Activated CD8-positive, alpha-beta T cell treated with anti-CD3 and anti-CD28 coated beads, Interleukin-2, amount 10 ng/mL, durations not matched to agents 7 days and 5 days (primary cell): ENCODE results near the gene NPTXR. TPM values are rescaled to one million over a fixed set of nuclear protein-coding genes. Genes with fewer than 3 reads are reported as not detected.

Experiments used
- ATAC-seq: fragments of 150-1000 bp; cut with Tn5 transposase; one replicate; pipeline ENCODE4 v1.10.0; 2021; ENCODE audit warnings: moderate library complexity
- CTCF ChIA-PET: fragments of 350-600 bp; sonication (Branson Sonifier 250); formaldehyde crosslinking; loops from one replicate; lab custom pipeline; 2021; ENCODE audit warnings: antibody characterized with exemption; lab: Charles Lee
- POLR2A ChIA-PET: fragments of 350-600 bp; sonication (Branson Sonifier 250); formaldehyde crosslinking; loops from one replicate; lab custom pipeline; 2021; ENCODE audit warnings: antibody characterized with exemption; lab: Charles Lee
- DNase-seq: peaks from one replicate; pipeline ENCODE4 v3.0.0-alpha.2; 2020
- H3K27ac Mint-ChIP-seq: one replicate; pipeline ENCODE4 v1.8.0; 2021; ENCODE audit warnings: mild to moderate bottlenecking, mixed read lengths
- H3K27me3 Mint-ChIP-seq: one replicate; pipeline ENCODE4 v1.8.0; 2021; ENCODE audit warnings: low read depth, mixed read lengths
- H3K36me3 Mint-ChIP-seq: one replicate; pipeline ENCODE4 v1.8.0; 2021; ENCODE audit warnings: low read depth, mixed read lengths
- H3K4me1 Mint-ChIP-seq: one replicate; pipeline ENCODE4 v1.8.0; 2021; ENCODE audit warnings: low read depth, mixed read lengths
- H3K4me3 Mint-ChIP-seq: one replicate; pipeline ENCODE4 v1.8.0; 2021; ENCODE audit warnings: mild to moderate bottlenecking, mixed read lengths
- H3K9me3 Mint-ChIP-seq: one replicate; pipeline ENCODE4 v1.8.0; 2022; ENCODE audit warnings: mixed read lengths; ENCODE audit not compliant: insufficient read depth
- total RNA-seq, 2 experiments: library from RNA; stranded (reverse); gene quantifications; one replicate each; pipeline ENCODE4 v1.2.3, GENCODE V29; 2021

Gene NPTXR
- total RNA-seq, 2 experiments from 2014 or later: 0.68 to 0.76 TPM

DNA sequence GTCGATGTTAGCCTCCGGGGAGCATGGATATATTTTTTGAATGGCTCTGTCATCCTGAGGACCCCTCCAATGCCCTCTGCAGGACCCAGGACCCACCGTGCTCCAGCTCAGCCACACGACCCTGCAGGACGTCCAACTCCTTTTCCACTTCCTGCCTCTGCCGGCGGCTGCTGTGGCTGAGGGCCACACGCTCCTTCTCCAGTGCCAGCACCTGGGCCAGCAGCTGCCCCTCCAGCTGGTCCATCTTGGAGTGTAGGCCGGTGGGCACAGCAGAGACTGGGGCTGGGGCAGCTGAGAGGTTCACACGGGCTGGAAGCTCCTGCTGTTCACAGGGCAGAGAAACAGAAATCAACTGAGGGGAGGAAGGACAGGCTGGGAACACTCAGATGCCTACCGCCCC, 15.6 kb downstream of the NPTXR start:
- Mint-ChIP-seq H3K4me3 (no peak overlapping the region), H3K27ac (no peak overlapping the region), H3K9me3 (no peaks in the 10 kb centered on the region), H3K4me1 (no peaks in the 10 kb centered on the region), H3K36me3 (no peaks in the 10 kb centered on the region), H3K27me3 (no peaks in the 10 kb centered on the region)
- DNase-seq (no peak), ATAC-seq (no peak)
- ChIA-PET POLR2A (interaction anchor here (1.2 kb wide), 1 partner anchor 15 kb away, joined by 4 read pairs; no protein-coding TSS in a partner anchor), CTCF (no interaction called here)

DNA sequence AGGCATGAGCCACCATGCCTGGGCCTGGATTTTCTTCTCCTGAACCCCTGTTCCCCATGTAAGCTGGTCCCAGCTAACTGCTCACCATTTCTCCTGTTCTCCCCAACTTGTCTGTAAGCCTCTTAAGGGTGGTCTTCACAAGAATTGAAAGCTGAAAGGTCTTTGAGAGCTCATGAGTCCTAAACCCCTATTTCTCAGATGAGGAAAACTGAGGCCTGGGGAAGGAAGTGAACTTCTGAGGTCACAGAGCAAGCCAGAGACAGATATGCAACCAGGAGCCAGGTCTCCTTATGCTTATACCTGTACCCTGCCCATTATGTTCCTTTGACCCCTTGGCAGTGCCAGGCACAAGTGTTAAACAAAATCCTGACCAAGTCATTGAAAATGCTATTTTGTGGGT, 16.3 kb downstream of the NPTXR start:
- Mint-ChIP-seq H3K27me3 (no peaks in the 10 kb centered on the region), H3K4me3 (no peak overlapping the region), H3K4me1 (no peaks in the 10 kb centered on the region), H3K27ac (no peak overlapping the region), H3K36me3 (no peaks in the 10 kb centered on the region), H3K9me3 (no peaks in the 10 kb centered on the region)
- POLR2A ChIA-PET: interaction anchor here (1.2 kb wide), 1 partner anchor 15 kb away, joined by 4 read pairs; no protein-coding TSS in a partner anchor
- no peak for DNase-seq
- no peak for ATAC-seq
- CTCF ChIA-PET: no interaction called here

DNA sequence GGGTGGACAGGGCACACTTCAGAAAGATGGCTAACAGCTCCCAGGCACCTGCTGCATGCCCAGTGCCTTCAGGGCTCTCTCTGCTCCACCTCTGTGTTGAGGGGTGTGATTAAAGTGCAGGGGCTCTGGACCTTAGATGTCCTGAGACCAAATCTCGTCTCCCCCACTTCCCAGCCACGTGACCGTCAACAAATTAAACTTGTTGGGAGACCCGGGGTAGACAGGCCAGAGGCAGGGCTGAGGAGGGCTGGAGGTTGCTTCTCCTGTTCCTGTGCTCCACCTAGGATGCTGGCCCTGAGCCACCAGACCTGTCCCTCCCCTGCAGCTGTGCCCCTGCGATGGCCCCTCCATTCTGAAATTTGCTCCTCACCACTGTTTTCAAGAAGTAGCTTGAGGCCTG, 17.0 kb downstream of the NPTXR start:
- Mint-ChIP-seq H3K4me3 (no peak overlapping the region), H3K27ac (no peak overlapping the region), H3K36me3 (no peaks in the 10 kb centered on the region), H3K9me3 (no peaks in the 10 kb centered on the region), H3K4me1 (no peaks in the 10 kb centered on the region), H3K27me3 (no peaks in the 10 kb centered on the region)
- DNase-seq (no peak), ATAC-seq (no peak)
- CTCF ChIA-PET: interaction anchor here (0.6 kb wide), 1 partner anchor 140 kb away, joined by 3 read pairs; no protein-coding TSS in a partner anchor
- POLR2A ChIA-PET: no interaction called here

DNA sequence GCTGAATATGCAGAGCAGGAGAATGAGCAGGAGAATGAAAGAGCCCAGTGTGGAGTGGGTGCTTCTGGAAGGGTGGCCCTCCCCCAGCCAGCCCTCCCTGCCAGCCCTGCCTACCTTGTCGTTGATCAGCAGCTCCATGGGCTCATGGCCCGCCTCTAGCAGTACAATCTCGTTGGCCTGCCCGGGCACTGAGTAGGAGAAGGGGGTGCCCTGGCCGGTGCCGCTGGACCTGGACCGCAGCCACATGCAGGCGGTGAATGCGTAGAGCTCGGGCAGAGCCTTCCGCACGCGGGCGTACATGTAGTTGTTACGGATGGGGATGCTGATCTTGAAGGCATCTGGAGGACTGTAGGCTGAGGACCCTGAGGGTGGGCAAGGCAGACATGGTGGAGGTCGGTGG, 17.4 kb downstream of the NPTXR start:
- ATAC-seq: no peak
- Mint-ChIP-seq H3K27me3 (no peaks in the 10 kb centered on the region), H3K4me1 (no peaks in the 10 kb centered on the region), H3K9me3 (no peaks in the 10 kb centered on the region), H3K4me3 (no peak overlapping the region), H3K27ac (no peak overlapping the region), H3K36me3 (no peaks in the 10 kb centered on the region)
- ChIA-PET CTCF (interaction anchor here (0.6 kb wide), 1 partner anchor 140 kb away, joined by 3 read pairs; no protein-coding TSS in a partner anchor), POLR2A (no interaction called here)
- no peak for DNase-seq

DNA sequence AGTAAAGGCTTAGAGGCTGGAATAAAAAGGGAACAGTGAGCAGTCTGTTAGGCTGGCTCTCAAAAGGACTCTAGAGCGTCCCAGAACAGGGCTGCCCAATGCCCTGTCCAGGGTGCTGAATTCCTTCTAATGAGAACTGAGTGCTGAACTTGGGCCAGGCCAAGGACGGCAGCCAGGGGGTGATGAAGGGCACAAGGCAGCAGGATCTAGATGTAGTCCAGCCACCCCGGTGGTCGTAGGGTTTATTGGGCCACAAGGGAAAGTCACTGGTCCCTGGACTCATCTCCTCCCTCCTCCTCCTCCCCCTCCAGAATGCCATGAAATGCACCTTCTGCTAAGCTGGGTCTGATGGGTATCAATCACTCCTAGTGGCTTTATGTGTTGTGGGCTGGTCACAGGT, 19.2 kb downstream of the NPTXR start:
- Mint-ChIP-seq H3K4me3 (no peak overlapping the region), H3K27me3 (no peaks in the 10 kb centered on the region), H3K4me1 (no peaks in the 10 kb centered on the region), H3K27ac (no peak overlapping the region), H3K36me3 (no peaks in the 10 kb centered on the region), H3K9me3 (no peaks in the 10 kb centered on the region)
- ATAC-seq (peak; percentile 91), DNase-seq (peak; percentile 81)
- CTCF ChIA-PET: interaction anchor here (1.1 kb wide), 1 partner anchor 100 kb away, joined by 3 read pairs; no protein-coding TSS in a partner anchor
- POLR2A ChIA-PET: interaction anchor here (0.5 kb wide), 1 partner anchor 29 kb away, joined by 3 read pairs; no protein-coding TSS in a partner anchor

DNA sequence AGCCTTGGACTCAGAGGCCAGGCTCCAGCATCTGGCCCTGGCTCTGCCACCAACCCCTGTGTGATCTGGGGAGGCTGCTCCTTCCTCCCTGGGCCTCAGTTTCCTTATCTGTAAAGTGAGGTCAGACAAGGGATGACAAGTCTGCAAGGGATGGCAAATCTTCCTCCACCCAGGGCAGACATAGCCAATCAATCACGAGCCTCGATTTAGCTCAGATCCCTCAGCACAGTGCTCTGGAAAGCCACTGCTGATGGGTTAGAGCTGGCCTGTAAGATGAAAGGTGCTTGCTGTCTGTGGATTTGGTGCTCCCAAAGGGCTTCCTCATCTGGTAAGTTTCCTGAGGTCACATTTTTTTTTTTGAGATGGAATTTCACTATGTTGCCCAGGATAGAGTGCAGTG, 20.2 kb downstream of the NPTXR start:
- Mint-ChIP-seq H3K27me3 (no peaks in the 10 kb centered on the region), H3K4me3 (no peak overlapping the region), H3K4me1 (no peaks in the 10 kb centered on the region), H3K36me3 (no peaks in the 10 kb centered on the region), H3K27ac (no peak overlapping the region), H3K9me3 (no peaks in the 10 kb centered on the region)
- ATAC-seq (no peak), DNase-seq (no peak)
- ChIA-PET CTCF (no interaction called here), POLR2A (interaction anchor here (0.5 kb wide), 1 partner anchor 116 kb away, joined by 3 read pairs; no protein-coding TSS in a partner anchor)

DNA sequence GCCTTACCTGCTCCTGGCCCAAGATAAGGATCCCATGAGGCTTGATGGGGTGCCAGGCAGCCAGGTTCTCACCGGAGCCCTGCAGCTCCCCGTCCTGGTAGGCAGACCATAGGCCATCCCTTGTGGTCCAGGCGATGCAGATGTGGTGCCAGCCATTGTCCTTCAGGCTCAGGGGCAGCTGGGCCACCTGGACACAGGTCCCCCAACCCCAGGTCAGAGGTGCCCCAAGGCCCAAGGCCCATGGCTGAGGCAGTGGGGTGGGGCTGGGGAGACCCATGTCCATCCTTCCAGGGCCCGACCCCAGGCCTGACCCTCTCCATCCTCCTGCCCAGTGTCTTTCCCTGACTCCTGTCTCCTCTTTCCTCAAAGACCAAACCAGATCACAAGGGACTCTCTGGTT, 20.8 kb downstream of the NPTXR start:
- no peak overlapping the region for H3K4me3 Mint-ChIP-seq
- H3K9me3 Mint-ChIP-seq: no peaks in the 10 kb centered on the region
- H3K4me1 Mint-ChIP-seq: no peaks in the 10 kb centered on the region
- no peak overlapping the region for H3K27ac Mint-ChIP-seq
- ChIA-PET POLR2A (no interaction called here), CTCF (no interaction called here)
- ATAC-seq (no peak), DNase-seq (no peak)
- H3K36me3 Mint-ChIP-seq: no peaks in the 10 kb centered on the region
- no peaks in the 10 kb centered on the region for H3K27me3 Mint-ChIP-seq

DNA sequence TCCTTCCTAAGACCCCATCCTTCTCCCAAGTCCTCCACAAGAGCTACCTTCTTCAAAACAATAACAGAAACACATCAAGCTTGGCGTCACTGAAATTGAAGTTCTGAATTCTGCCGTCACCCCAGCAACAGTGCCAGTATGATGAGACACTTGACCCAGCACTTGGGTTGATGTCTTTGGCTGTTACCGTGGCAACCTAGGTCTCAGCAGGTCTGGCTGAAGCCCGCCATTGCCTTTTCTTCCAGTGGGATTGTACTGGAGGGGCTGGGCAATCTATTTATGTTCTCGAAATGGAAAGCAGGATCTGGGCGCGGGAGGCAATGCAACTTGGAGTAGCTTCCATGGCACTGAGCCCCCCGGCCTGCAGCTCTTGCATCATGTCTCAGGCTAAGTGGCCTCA, 23.8 kb downstream of the NPTXR start:
- Mint-ChIP-seq H3K9me3 (no peaks in the 10 kb centered on the region), H3K36me3 (no peaks in the 10 kb centered on the region), H3K4me3 (no peak overlapping the region), H3K4me1 (no peaks in the 10 kb centered on the region), H3K27me3 (no peaks in the 10 kb centered on the region), H3K27ac (no peak overlapping the region)
- ChIA-PET CTCF (no interaction called here), POLR2A (no interaction called here)
- no peak for ATAC-seq
- DNase-seq: no peak

DNA sequence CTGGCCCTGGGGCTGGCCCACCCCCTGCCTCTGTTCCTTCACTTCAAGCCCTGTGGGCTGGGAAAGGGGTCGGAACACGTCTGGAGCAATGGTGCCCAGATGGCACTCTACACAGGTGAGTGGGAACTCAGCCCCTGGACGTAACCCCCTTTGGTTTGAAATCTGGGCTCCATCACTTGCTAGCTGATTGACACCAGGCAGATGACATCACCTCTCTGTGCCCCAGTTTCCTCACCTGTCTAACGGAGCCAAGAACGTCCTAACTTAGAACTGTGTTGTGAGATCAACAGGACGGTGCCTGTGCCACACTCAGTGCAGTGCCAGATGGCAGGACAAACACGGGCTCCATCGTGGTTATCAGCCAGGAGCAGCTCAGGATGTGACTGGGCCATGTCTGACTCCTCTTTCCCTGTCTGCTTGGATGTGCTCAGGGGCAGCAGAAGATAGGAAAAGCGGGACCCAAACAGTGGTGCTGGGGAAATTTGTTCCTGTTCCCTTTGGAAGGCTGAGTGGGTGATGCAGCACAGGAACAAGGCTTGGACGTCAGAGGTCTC, 24.4 kb downstream of the NPTXR start:
- Mint-ChIP-seq H3K4me3 (no peak overlapping the region), H3K27ac (no peak overlapping the region), H3K36me3 (no peaks in the 10 kb centered on the region), H3K9me3 (no peaks in the 10 kb centered on the region), H3K27me3 (no peaks in the 10 kb centered on the region), H3K4me1 (no peaks in the 10 kb centered on the region)
- ChIA-PET POLR2A (no interaction called here), CTCF (no interaction called here)
- ATAC-seq: no peak
- DNase-seq: no peak

DNA sequence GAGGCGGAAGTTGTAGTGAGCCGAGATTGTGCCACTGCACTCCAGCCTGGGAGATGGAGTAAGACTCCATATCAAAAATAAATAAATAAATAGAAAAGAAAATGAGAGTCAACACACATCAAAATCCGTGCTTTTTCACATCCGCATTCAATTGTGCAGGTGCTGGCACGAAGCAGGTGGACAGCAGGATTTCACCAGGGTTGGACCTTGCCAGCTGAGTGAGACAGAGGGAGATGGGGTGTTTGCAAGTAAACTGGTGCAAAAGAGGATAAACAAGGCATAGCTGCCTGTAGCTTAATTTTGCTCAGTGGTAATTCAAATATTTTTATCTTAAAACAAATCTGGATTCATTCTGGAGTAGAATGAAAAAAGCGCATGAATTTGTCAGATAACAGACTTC, 26.6 kb downstream of the NPTXR start:
- POLR2A ChIA-PET: no interaction called here

DNA sequence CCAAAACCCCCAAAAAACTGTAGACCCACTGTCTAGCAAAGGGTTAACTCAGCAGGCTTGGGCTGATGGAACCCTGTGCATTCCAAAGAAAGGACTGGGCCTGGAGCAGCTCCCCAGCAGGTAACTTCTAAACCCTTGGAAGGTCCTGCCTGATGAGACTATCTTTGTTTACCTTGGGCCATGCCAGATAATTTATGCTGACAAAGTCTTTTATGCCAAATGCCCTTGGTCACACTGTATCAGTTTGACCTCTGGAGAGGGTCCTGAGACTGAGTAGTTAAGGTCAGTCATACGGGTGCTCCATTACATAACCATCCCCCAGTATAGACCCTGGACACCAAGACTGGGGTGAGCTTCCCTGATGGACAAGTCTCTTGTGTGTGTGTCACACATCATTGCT, 28.0 kb downstream of the NPTXR start:
- Mint-ChIP-seq H3K27ac (no peak overlapping the region), H3K36me3 (no peaks in the 10 kb centered on the region), H3K4me3 (no peak overlapping the region), H3K4me1 (no peaks in the 10 kb centered on the region), H3K27me3 (peaks cover 3% of the 10 kb centered on the region), H3K9me3 (no peaks in the 10 kb centered on the region)
- ChIA-PET CTCF (interaction anchor here (0.5 kb wide), 1 partner anchor 74 kb away, joined by 4 read pairs; no protein-coding TSS in a partner anchor), POLR2A (no interaction called here)
- DNase-seq (no peak), ATAC-seq (no peak)

More for the DNA sequence above, 26.6 kb downstream of the NPTXR start:
- Mint-ChIP-seq H3K4me1 (no peaks in the 10 kb centered on the region), H3K4me3 (no peak overlapping the region), H3K27ac (no peak overlapping the region), H3K27me3 (no peaks in the 10 kb centered on the region), H3K9me3 (no peaks in the 10 kb centered on the region), H3K36me3 (no peaks in the 10 kb centered on the region)
- CTCF ChIA-PET: no interaction called here
- ATAC-seq: no peak
- no peak for DNase-seq

DNA sequence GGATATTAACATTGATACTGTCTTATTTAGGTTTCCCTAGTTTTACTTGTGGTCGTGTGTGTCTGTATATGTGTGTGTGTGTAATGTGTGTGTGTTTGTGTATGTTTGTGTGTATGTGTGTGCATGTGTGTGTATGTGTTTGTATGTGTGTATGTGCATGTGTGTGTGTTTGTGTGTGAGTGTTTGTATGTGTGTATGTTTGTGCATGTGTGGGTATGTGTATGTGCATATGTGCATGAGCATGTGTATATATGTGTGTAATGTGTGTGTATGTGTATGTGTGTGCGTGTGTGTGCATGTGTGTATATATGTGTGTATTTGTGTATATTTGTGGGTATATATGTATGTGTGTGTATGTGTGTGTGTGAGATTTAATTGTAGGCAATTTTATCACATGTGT, 32.6 kb downstream of the NPTXR start:
- Mint-ChIP-seq H3K4me3 (no peak overlapping the region), H3K9me3 (no peaks in the 10 kb centered on the region), H3K27ac (no peak overlapping the region), H3K36me3 (no peaks in the 10 kb centered on the region), H3K4me1 (no peaks in the 10 kb centered on the region), H3K27me3 (peaks cover 5% of the 10 kb centered on the region)
- CTCF ChIA-PET: no interaction called here
- DNase-seq (no peak), ATAC-seq (no peak)
- POLR2A ChIA-PET: no interaction called here
